IPS-20b (cell line): ENCODE measurements around the gene COL18A1.

ENCODE experiments used
- H3K27ac ChIP-seq: one replicate; pipeline ENCODE4 v1.5.1; 2013; ENCODE audit warnings: low read length
- H3K27me3 ChIP-seq: 2 replicates; pipeline ENCODE4 v1.6.1; 2013; ENCODE audit warnings: mild to moderate bottlenecking, low read length, inconsistent platforms; ENCODE audit not compliant: insufficient read depth
- H3K36me3 ChIP-seq: 2 replicates; pipeline ENCODE4 v1.6.1; 2013; ENCODE audit warnings: low read depth, mild to moderate bottlenecking, inconsistent platforms, low read length, moderate library complexity; ENCODE audit not compliant: insufficient read depth
- H3K4me1 ChIP-seq: 2 replicates; pipeline ENCODE4 v1.6.1; 2013; ENCODE audit warnings: mild to moderate bottlenecking, control low read depth, inconsistent platforms, low read length, moderate library complexity; ENCODE audit not compliant: insufficient read depth
- H3K4me3 ChIP-seq: 2 replicates; pipeline ENCODE4 v1.5.1; 2013; ENCODE audit warnings: mild to moderate bottlenecking, low read length, inconsistent platforms
- H3K9ac ChIP-seq: 2 replicates; pipeline ENCODE4 v1.6.1; 2013; ENCODE audit warnings: low read depth, mild to moderate bottlenecking, inconsistent platforms, low read length, moderate library complexity
- H3K9me3 ChIP-seq: 2 replicates; pipeline ENCODE4 v1.6.1; 2013; ENCODE audit warnings: mild to moderate bottlenecking, low read depth, low read length, inconsistent platforms; ENCODE audit not compliant: insufficient read depth

Gene COL18A1

DNA sequence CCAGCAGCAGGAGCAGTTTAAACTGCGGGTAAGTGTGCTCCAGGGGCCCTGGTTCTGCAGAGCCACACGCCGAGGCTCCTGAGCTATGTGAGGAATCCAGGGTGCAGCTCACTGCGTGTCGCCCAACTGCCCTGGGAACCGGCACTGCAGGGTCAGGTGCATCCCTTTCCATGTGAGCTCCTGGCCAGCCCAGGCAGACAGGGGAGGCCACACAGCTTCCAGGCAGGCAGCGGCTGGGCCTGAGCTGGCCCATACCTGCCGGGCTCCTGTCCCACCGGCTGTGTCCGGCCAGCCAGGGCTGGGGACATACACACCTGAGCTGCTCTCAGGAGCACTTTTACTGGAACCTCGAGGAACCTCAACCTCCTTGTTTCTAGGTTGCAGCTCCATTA, 18.6 kb upstream of the COL18A1 start:
- no peak overlapping the region for H3K9ac ChIP-seq
- H3K4me3 ChIP-seq: no peak overlapping the region
- H3K27ac ChIP-seq: no peak overlapping the region
- no peaks in the 10 kb centered on the region for H3K4me1 ChIP-seq
- no peaks in the 10 kb centered on the region for H3K9me3 ChIP-seq
- H3K27me3 ChIP-seq: 0 out of 2 replicates have a peak, but pooled peaks cover under 1% of the 10 kb centered on the region
- no peaks in the 10 kb centered on the region for H3K36me3 ChIP-seq

DNA sequence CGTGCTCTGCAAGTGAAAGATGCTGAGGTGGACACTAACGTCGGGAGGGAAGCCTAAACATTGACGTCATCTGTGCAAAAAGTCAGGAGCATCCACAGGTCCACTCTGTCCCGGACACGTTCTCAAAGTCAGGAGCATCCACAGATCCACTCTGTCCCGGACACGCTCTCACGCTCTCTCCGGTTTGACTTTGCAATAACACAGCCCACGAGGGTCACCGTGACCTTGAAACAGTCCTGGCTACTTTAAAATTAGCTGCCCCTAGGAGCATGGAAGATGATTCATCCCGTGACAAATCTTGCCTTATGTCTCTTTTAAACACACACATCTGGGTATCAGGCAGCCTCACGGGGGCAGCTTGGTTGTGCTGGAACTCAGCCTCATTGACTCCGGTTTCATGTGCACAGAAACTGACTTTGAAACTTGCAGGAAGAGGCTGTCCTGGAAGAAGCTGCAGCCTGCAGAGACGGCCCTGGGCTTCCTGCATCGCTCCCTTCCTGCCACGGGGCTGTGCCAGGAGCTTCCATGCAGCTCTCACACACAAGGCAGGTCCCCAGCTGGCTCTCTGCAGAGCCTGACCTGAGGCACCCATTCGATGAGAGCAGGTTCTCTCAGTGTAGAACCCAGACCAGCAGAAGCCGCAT, 18.1 kb upstream of the COL18A1 start:
- Histone ChIP-seq H3K27me3 (peaks cover 5% of the 10 kb centered on the region; the same call in 1 of the 2 replicates), H3K9ac (no peak overlapping the region), H3K27ac (no peak overlapping the region), H3K9me3 (no peaks in the 10 kb centered on the region), H3K36me3 (no peaks in the 10 kb centered on the region), H3K4me1 (no peaks in the 10 kb centered on the region), H3K4me3 (no peak overlapping the region)

DNA sequence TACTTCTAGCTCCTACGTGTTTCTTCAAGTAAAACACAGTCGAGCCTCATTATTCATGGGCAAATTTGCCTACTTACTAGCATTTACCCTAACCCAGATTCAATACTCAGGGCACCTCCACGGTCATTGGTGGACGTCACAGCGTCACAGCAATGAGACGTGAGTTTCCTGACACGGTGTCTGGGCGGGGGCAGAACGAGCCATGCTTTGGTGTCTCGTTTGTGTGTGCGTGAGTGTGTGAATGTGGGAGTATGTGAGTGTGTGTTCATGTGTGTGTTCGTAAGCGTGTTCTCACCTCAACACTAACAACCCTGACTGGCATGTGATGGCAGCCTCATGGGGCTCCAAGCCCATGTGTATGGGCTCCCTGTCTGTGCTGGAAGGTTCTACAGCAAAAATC, 17.5 kb upstream of the COL18A1 start:
- Histone ChIP-seq H3K27ac (no peak overlapping the region), H3K4me1 (no peaks in the 10 kb centered on the region), H3K9ac (no peak overlapping the region), H3K36me3 (no peaks in the 10 kb centered on the region), H3K4me3 (no peak overlapping the region), H3K27me3 (peaks cover 5% of the 10 kb centered on the region; the same call in 1 of the 2 replicates), H3K9me3 (no peaks in the 10 kb centered on the region)

DNA sequence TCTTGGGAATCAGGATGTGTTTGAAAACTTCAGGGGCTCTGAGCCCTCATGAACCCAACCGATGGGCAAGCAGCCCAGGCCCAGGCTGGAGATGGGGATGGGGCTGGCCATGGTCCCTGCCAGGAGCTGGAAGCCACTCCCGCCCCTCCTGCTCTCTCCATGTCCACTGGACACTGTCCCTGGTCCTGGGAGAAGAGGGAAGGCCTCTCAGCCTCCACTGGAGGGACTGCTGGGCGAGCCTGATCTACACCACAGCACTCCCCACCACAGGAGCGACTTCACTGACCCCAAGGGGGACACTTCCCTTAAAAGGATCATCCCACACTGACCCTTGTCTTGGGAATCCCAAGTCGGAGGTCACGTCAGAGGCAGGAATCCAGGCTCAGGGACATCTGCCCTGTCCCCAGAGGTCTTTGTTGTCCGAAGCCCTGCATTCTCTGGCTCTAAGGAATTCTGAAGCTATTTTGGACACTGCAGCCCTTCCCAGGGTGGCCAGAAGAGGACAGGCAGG, 16.9 kb upstream of the COL18A1 start:
- H3K27ac ChIP-seq: no peak overlapping the region
- no peaks in the 10 kb centered on the region for H3K4me1 ChIP-seq
- no peaks in the 10 kb centered on the region for H3K9me3 ChIP-seq
- H3K36me3 ChIP-seq: no peaks in the 10 kb centered on the region
- H3K27me3 ChIP-seq: peaks cover 5% of the 10 kb centered on the region; the same call in 1 of the 2 replicates
- H3K9ac ChIP-seq: no peak overlapping the region
- no peak overlapping the region for H3K4me3 ChIP-seq

DNA sequence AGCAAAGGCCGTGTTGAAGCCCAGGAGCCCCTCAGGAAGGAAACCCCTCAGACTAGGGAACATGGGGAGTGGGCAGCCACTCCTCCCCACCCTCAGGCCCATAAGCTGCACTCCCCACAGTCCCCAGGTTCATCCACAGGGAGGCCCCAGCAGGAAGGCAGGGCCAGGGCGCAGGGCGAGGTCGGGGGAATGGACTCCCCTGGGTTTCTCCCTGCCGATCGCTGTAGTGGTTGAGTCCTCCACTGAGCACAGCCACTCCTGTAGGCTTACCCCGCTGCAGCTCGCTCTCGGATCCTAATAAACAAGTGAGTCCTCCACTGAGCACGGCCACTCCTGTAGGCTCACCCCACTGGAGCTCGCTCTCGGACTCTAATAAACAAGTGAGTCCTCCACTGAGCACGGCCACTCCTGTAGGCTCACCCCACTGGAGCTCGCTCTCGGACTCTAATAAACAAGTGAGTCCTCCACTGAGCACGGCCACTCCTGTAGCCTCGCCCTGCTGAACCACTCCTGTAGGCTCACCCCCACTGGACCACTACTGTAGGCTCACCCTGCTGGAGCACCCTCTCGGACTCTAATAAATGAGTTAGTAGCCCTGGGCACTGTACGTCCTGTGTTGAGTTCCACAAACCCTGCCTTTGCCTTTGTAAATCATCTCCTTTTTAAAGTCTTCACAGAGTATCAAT, 16.2 kb upstream of the COL18A1 start:
- Histone ChIP-seq H3K9ac (no peak overlapping the region), H3K36me3 (no peaks in the 10 kb centered on the region), H3K9me3 (no peaks in the 10 kb centered on the region), H3K4me1 (no peaks in the 10 kb centered on the region), H3K27ac (no peak overlapping the region), H3K4me3 (no peak overlapping the region), H3K27me3 (peaks cover 5% of the 10 kb centered on the region; the same call in 1 of the 2 replicates)

DNA sequence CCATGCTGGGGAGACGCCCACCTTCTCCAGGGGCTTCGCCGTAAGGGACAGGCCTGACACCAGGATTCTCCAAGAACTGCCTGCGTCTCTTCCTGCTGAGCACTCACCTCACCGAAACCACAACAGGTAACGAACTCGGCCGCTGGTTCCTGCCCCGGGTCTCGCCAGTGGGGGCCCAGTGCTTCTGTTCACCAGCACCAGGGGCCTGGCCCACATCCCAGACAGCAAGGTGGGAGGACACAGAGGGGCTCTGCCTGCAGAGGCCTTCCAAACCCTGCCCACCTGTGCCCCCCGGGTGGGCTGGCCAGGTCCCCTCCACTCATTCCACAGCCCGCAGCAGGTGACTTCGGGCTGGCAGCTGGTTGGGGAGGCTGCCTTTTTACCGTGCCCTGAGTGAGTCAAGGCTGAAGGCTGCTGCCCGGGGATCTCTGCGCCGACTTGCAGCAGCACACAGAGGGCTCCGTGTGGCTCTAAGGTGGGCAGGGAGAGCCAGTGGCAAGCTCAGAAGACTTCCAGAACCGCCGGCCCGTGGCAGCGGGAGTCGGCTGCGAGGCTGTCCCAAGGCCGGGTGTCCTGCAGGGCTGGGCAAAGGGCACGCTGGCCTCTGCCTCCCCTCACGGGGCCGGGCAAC, 14.7 kb upstream of the COL18A1 start:
- no peak overlapping the region for H3K4me3 ChIP-seq
- no peaks in the 10 kb centered on the region for H3K36me3 ChIP-seq
- H3K9ac ChIP-seq: no peak overlapping the region
- no peak overlapping the region for H3K27ac ChIP-seq
- no peaks in the 10 kb centered on the region for H3K4me1 ChIP-seq
- H3K9me3 ChIP-seq: no peaks in the 10 kb centered on the region
- H3K27me3 ChIP-seq: peaks cover 5% of the 10 kb centered on the region; the same call in 1 of the 2 replicates

DNA sequence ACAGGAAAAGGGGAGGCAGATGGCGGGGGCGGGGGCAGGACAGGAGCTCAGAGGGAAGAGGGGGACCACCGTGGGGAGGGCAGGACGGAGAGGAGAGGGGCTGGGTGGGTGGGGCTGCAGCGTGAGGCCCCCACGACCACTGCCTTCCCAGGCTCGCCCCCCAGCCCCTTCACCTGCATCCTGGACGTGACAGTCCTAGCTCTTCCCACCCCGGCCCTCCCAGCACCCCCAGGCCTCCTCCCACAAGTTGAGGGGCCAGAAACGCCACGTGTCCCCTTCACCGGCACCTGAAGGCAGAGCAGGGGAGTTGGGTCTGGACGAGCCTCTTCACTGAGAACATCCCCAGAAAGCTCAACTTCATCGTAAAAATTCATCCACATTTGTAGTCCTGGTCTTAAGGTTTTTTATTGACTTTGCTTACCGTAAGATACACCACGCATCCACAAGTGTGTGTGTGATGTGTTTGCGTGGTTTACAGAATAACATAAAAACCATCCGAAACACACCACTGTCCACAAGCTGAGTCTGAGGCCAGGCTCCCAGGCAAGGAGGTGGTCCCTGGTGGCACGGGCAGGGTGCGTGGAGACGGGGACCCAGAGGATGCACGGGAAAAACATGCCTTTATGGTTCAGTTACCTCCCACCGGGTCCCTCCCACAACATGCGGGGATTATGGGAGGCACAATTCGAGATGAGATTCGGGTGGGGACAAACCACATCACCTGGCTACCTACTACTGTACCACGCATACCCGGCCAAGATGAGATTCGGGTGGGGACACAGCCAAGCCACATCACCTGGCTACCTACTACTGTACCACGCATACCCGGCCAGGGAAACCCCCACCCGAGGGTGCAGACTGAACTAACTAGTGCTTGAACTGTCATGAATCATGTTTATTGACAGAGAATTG, 13.9 kb upstream of the COL18A1 start:
- peaks cover 5% of the 10 kb centered on the region; the same call in 1 of the 2 replicates for H3K27me3 ChIP-seq

DNA sequence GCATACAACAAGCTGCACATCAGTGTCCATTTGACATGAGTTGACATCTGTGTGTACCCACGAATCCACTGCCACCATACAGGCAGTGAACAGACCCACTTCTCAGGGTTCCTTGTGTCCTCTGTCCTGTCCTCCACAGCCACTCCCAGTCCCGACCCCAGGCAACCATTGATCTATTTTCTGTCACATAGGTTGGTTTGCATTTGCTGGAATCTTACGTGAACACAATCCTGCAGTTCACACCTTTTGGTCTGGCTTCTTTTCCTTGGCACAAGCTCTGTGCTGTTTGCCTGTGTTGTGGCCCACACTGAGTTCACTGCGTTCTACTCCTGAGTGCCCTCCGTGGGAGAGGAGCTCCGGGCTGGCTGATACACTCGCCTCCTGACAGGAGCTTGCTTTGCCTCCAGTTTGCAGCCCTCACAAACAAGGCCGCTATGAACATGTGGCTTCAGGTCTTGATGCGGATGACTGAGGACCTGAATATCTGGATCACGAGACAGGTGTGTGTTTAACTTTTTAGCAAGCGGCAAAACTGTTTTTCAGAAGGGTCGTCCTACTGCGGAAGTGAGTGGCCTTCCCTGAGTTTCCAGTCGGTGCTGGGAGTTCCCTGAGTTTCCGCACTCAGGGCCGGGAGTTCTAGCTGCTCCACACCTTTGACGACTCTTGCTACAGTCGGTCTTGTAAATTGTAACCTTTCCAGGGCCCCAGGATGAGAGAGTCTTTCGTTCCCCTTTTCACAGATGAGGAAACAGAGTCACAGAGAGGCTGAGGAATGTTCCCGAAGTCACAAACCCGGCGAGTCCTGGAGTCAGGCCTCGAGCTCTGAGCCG, 13.0 kb upstream of the COL18A1 start:
- Histone ChIP-seq H3K27ac (no peak overlapping the region), H3K4me3 (no peak overlapping the region), H3K9ac (no peak overlapping the region), H3K36me3 (no peaks in the 10 kb centered on the region), H3K4me1 (no peaks in the 10 kb centered on the region), H3K9me3 (no peaks in the 10 kb centered on the region), H3K27me3 (peaks cover 5% of the 10 kb centered on the region; the same call in 1 of the 2 replicates)

More for the DNA sequence above, 13.9 kb upstream of the COL18A1 start:
- no peak overlapping the region for H3K27ac ChIP-seq
- no peak overlapping the region for H3K9ac ChIP-seq
- no peaks in the 10 kb centered on the region for H3K9me3 ChIP-seq
- no peaks in the 10 kb centered on the region for H3K4me1 ChIP-seq
- no peaks in the 10 kb centered on the region for H3K36me3 ChIP-seq
- no peak overlapping the region for H3K4me3 ChIP-seq

DNA sequence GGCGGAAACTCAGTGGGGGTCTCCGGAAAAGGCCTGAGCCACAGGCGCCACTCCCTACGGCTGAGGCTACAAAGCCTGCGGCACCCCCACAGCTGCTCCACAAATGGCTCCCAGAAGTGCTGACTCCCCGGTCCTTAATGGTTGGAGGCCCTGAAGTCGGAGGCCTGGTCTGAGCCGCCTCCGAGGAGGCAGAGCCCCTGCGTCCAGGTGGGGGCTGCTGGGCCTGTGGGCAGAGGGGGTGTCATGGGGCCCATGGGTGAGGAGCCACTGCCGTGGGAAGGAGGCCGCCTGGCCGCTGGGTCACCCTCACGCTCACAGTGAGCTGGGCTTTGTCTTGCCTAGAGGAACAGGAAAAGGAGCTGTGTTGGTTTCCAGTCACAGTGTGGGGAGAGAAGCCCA, 12.4 kb upstream of the COL18A1 start:
- H3K4me1 ChIP-seq: no peaks in the 10 kb centered on the region
- H3K27ac ChIP-seq: no peak overlapping the region

DNA sequence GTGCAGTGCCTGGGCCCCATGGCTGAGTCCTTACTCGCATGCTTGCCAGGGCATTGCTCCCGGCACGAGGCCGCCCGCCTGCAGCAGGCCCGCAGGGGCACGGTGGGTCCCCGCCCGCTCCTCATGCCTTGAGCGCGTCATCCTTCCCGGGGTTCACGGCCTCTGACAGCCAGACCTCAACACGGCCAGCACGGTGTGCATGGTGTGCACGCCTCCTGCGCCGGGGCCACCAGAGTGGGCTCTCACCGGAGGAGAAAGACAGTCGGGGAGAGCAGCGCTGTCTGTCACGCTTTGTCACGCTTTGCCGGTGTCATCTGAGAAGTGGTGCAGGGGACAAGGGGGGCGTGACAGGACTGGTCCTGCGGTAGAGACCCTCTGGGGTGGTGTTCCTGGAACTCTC, 11.9 kb upstream of the COL18A1 start:
- Histone ChIP-seq H3K4me3 (no peak overlapping the region), H3K9ac (no peak overlapping the region), H3K27ac (no peak overlapping the region), H3K4me1 (no peaks in the 10 kb centered on the region), H3K27me3 (peaks cover 5% of the 10 kb centered on the region; the same call in 1 of the 2 replicates), H3K36me3 (no peaks in the 10 kb centered on the region), H3K9me3 (no peaks in the 10 kb centered on the region)

More for the DNA sequence above, 12.4 kb upstream of the COL18A1 start:
- no peak overlapping the region for H3K4me3 ChIP-seq
- H3K27me3 ChIP-seq: peaks cover 5% of the 10 kb centered on the region; the same call in 1 of the 2 replicates
- H3K9ac ChIP-seq: no peak overlapping the region
- no peaks in the 10 kb centered on the region for H3K36me3 ChIP-seq
- H3K9me3 ChIP-seq: no peaks in the 10 kb centered on the region
